SIG-M5 treated with dmso at 0.1 percent for 504 hours (cell line): ENCODE data around the gene IER3IP1.
A peak's percentile ranks its signal among the peaks of the same experiment; 100 is the strongest.
"Not testable (repeated sequence)": the region's sequence is repeated elsewhere in the genome, so short reads cannot be mapped to it uniquely, and the experiment has no call there.

Experiments used
- DNase-seq: peaks from one replicate; lab custom pipeline; 2025; ENCODE audit not compliant: unreplicated experiment; lab: John Stamatoyannopoulos, UW

IER3IP1 gene

GRCh38 chr18:47160256-47160655 lies 15.9 kb downstream of the IER3IP1 start:
- DNase-seq = no peak

DNA sequence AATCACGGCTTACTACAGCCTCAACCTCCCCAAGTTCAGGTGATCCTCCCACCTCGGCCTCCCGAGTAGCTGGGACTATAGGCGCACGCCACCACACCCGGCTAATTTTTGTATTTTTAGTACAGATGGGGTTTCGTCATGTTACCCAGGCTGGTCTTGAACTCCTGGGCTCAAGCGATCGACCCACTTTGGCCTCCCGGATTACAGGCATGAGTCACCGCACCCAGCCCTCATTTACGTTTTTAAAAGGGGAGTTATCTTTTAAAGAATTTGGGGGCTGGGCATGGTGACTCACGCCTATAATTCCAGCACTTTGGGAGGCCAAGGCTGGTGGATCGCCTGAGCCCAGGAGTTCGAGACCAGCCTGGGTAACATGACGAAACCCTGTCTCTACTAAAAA lies 17.8 kb downstream of the IER3IP1 start:
- not testable (repeated sequence) for DNase-seq

- DNase-seq = no peak
Measured at GRCh38 chr18:47151439-47151838, 24.7 kb downstream of the IER3IP1 start.

DNA sequence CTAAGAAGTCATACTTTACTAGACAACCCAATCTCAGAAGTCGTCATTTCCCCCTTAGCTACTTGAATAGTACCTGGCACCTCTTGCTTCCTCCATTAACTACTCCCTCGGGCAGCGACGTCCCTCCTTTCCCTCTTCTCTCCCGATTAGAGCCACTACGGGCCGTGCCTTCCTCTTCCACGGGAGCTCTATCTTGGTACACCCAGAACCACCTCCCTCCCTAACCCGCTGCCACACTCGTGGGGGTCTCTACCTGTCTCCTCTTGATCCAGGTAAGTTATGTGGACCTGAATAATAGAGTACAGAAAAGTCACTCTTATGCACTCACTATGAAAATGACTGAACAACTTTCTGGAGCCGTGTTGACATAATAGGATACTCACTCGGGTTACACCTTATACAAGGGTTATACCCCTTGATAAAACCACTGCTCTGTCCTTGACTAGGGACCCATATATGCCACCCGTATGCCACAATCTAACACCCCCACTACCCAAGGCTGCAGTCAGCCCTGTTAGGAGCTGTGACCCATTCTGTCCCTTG lies 25.3 kb downstream of the IER3IP1 start:
- no peak for DNase-seq

GRCh38 chr18:47150029-47150823 lies 25.9 kb downstream of the IER3IP1 start, which contains the start of gene HDHD2:
Gene HDHD2 (minus strand): TSS chr18:47150500. CDS start chr18:47136439, 14,061 bp downstream.
- peak; percentile 77 for DNase-seq

DNA sequence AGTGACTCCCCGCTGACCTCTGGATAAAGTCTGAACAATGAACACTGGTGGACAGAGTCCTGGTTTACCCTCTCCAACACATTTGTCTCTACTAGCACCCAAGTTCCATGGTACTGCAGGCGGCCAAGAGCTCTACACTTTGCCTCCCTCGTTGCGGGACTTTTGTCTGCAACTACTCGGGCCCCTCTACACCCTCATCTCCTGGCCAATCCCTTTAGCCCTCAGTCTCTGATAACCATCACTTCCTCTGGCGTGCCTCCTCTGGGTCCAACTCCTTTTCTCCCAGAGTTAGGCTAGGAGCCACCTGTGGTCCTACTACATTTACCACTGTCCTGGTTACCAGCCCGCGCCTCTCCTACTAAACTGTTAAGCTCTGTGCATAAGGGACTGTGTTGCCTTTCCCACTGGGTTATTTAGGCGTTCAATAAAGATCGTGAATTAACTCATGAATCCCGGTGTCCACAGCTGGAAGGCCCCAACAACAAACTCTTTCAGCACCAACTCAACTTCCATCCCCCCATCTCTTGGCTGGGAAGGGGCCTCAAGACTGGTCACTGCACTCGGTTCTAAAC lies 26.6 kb downstream of the IER3IP1 start:
- peak; percentile 12 for DNase-seq

GRCh38 chr18:47146206-47146605 lies 30.0 kb downstream of the IER3IP1 start:
- DNase-seq = no peak

DNA sequence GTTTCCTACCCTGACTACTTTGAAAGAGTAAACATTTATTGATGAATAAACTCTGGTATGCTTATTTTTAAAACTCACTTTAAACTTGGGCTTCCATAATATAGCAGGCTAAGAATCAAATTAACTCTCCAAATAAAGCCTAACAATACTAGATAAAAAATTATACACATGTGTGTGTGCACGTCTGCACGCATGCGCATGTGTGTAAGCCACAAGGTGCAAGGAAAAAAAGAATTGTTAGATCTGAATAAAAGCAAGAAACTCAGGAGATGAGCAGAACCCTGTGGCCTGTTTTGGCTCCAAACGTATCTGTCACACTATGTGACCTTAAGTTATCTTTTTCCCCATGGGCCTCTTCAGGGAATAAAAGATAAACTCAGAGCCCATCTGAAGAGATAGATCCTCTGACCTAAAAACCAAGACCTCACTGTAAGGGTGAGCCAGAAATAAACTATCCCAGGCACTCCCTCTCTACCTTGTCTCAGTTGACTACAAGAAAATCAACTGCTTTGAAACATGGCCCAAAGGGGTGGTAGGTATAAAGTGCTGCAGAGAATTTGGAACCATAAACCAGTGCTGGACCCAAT lies 32.2 kb downstream of the IER3IP1 start:
- DNase-seq = no peak

GRCh38 chr18:47143153-47143552 lies 33.0 kb downstream of the IER3IP1 start:
- no peak for DNase-seq

GRCh38 chr18:47141289-47141688 lies 34.9 kb downstream of the IER3IP1 start:
- no peak for DNase-seq

DNA sequence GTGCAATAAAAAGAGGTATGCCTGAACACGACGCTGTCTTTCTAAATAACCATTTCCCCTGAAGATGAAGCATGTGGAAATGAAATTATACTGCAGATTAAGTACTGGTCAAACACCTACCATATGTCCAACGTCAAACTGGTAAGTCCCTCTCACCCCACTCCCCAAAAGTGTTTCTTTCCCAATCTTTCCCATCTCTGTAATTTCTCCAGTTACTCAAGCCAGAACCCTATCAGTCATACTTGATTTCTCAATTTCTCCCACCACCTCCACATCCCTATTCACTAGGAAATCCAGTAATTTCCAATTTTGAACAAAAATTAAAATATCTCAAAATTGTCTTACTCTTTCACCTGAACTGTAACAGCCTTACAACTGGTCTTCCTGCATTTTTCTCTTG lies 55.0 kb downstream of the IER3IP1 start:
- no peak for DNase-seq

- no peak for DNase-seq
Measured at GRCh38 chr18:47120428-47120827, 55.7 kb downstream of the IER3IP1 start.

DNA sequence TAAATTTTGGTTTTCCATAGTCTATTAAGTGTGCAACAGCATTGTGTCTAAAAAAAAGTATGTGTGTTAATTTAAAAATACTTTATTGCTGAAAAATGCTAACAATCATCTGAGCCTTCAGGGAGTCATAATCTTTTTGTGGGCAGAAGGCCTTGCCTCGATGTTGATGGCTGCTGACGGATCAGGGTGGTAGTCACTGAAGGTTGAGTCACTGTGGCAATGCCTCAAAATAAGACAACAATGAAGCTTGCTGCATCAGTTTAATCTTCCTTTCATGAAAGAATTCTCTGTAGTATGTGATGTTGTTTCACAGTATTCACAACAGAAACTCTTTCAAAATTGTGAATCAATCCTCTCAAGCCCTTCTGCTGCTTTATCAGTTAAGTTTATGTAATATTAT lies 57.2 kb downstream of the IER3IP1 start:
- DNase-seq = no peak

- DNase-seq = no peak
Measured at GRCh38 chr18:47115205-47115604, 61.0 kb downstream of the IER3IP1 start.

DNA sequence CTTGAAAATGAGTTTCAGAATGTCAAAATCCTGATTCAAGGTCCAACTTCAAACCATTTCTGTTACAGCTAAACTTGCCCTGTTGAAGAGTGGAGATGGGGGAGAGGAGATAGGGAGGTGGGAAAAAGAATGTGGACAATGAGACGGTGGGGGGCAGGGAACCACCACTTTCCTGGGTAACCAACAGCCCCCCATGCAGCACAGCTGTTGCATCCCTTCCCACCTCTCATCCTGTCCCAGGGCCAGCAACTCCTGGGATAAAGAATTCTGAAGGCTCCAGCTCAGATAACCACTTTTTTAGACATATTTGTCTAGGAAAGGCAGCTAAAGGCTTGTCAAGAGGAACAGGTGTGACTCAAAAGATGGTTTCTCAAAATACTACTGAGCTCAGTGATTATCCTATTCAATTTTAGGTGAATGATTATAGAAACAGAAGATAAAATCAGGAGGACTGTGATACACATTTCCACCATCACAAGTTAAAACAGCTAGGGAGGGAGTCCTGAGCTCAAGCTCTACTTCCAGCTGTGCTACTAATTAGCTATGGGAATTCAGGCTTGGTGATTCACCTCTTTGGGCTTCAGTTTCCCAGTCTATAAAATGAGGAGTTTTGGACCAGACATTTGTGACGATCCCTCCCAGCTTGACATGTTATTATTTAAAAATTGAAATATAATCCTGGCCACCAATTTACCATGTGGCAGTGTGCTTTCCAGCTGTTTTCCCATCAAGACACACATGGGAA lies 62.2 kb downstream of the IER3IP1 start:
- no peak for DNase-seq

- DNase-seq = no peak
Measured at GRCh38 chr18:47110492-47111274, 65.5 kb downstream of the IER3IP1 start.

DNA sequence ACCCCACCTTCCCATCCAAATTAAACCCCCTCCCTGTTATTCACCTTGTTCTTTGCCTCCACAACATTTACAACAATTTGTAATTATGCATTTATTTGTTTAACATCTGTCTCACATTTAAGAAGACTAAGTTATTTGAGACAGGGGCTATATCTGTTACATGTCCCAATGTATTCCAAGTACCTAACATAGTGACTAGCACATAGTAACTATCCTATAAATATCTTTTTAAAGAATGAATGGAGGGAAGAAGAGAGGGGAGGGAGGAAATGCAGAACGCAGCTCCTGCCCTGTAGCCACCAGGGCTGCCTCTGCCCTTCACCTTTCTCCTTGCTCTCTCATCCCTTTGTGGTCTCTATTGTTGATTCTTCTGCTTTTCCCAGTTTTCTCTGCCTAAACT lies 66.4 kb downstream of the IER3IP1 start:
- no peak for DNase-seq

DNA sequence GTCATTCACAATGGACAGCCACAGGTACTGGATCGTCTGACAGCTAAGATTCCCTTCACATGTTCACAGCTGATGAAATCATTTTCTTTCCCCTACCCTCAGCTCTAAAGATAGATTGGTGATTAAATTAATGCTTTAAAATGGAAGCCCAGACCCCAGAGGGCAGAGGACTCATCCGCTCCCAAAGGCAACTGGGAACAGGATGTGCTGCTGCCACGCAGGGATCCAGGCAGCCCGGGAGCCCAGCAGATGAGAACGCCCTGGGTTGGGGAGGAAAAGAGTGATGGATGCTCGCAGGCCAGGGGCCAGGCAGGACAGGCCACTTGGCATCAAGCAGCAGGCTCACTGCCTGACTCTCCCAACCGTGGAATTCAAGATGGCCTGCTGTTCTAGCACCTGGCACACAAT lies 67.2 kb downstream of the IER3IP1 start:
- no peak for DNase-seq

GRCh38 chr18:47108373-47108772 lies 67.8 kb downstream of the IER3IP1 start:
- no peak for DNase-seq
